Rectal smooth muscle tissue (tissue), 1 donor: ENCODE results near the gene EFHD2.

Experiments
- H3K27ac ChIP-seq: one replicate; pipeline ENCODE4 v1.7.0; 2013; ENCODE audit warnings: low read depth, low read length, inconsistent platforms
- H3K27me3 ChIP-seq: one replicate; pipeline ENCODE4 v1.7.0; 2013; ENCODE audit warnings: low read length; ENCODE audit not compliant: control insufficient read depth, insufficient read depth
- H3K36me3 ChIP-seq: one replicate; pipeline ENCODE4 v1.7.0; 2013; ENCODE audit warnings: low read length; ENCODE audit not compliant: control insufficient read depth, insufficient read depth
- H3K4me1 ChIP-seq: one replicate; pipeline ENCODE4 v1.7.0; 2013; ENCODE audit warnings: low read length; ENCODE audit not compliant: control insufficient read depth, insufficient read depth
- H3K4me3 ChIP-seq: one replicate; pipeline ENCODE4 v1.7.0; 2013; ENCODE audit warnings: low read length
- H3K9ac ChIP-seq: one replicate; pipeline ENCODE4 v1.7.0; 2013; ENCODE audit warnings: low read length

Gene EFHD2

GRCh38 chr1:15393475-15394257 lies 16.0 kb upstream of the EFHD2 start:
- H3K4me1 ChIP-seq: no peaks in the 10 kb centered on the region
- H3K4me3 ChIP-seq: no peak overlapping the region
- H3K27ac ChIP-seq: no peak overlapping the region
- H3K27me3 ChIP-seq: no peaks in the 10 kb centered on the region
- H3K9ac ChIP-seq: no peak overlapping the region
- no peaks in the 10 kb centered on the region for H3K36me3 ChIP-seq

GRCh38 chr1:15394258-15394690 lies 15.4 kb upstream of the EFHD2 start:
- H3K4me3 ChIP-seq: no peak overlapping the region

GRCh38 chr1:15397236-15397635 lies 12.5 kb upstream of the EFHD2 start:
- no peaks in the 10 kb centered on the region for H3K27me3 ChIP-seq
- no peak overlapping the region for H3K9ac ChIP-seq
- no peak overlapping the region for H3K27ac ChIP-seq
- no peak overlapping the region for H3K4me3 ChIP-seq
- no peaks in the 10 kb centered on the region for H3K4me1 ChIP-seq
- no peaks in the 10 kb centered on the region for H3K36me3 ChIP-seq

More at GRCh38 chr1:15394258-15394690, 15.4 kb upstream of the EFHD2 start:
- Histone ChIP-seq H3K36me3 (no peaks in the 10 kb centered on the region), H3K4me1 (no peaks in the 10 kb centered on the region), H3K27me3 (no peaks in the 10 kb centered on the region), H3K27ac (no peak overlapping the region), H3K9ac (no peak overlapping the region)

GRCh38 chr1:15399710-15400109 lies 10.0 kb upstream of the EFHD2 start:
- Histone ChIP-seq H3K27me3 (no peaks in the 10 kb centered on the region), H3K4me1 (no peaks in the 10 kb centered on the region), H3K4me3 (no peak overlapping the region), H3K9ac (no peak overlapping the region), H3K36me3 (no peaks in the 10 kb centered on the region), H3K27ac (no peak overlapping the region)

- H3K9ac ChIP-seq: no peak overlapping the region
- H3K4me1 ChIP-seq: no peaks in the 10 kb centered on the region
- H3K4me3 ChIP-seq: no peak overlapping the region
- no peaks in the 10 kb centered on the region for H3K27me3 ChIP-seq
- no peak overlapping the region for H3K27ac ChIP-seq
- no peaks in the 10 kb centered on the region for H3K36me3 ChIP-seq
These were observed 9.1 kb upstream of the EFHD2 start for GRCh38 chr1:15400627-15401026.

- H3K4me1 ChIP-seq: no peaks in the 10 kb centered on the region
- H3K4me3 ChIP-seq: no peak overlapping the region
- no peak overlapping the region for H3K27ac ChIP-seq
- no peak overlapping the region for H3K9ac ChIP-seq
- H3K36me3 ChIP-seq: no peaks in the 10 kb centered on the region
- no peaks in the 10 kb centered on the region for H3K27me3 ChIP-seq
These were observed 8.2 kb upstream of the EFHD2 start for GRCh38 chr1:15401391-15402055.

- Histone ChIP-seq H3K4me3 (no peak overlapping the region), H3K4me1 (peaks cover 10% of the 10 kb centered on the region), H3K27ac (no peak overlapping the region), H3K27me3 (no peaks in the 10 kb centered on the region), H3K36me3 (no peaks in the 10 kb centered on the region), H3K9ac (no peak overlapping the region)
These were observed 6.8 kb upstream of the EFHD2 start for GRCh38 chr1:15402809-15403450.

- Histone ChIP-seq H3K4me1 (peaks cover 12% of the 10 kb centered on the region), H3K36me3 (no peaks in the 10 kb centered on the region), H3K27me3 (no peaks in the 10 kb centered on the region), H3K4me3 (no peak overlapping the region), H3K9ac (no peak overlapping the region), H3K27ac (no peak overlapping the region)
These were observed 5.6 kb upstream of the EFHD2 start for GRCh38 chr1:15403962-15404580.

- H3K9ac ChIP-seq: no peak overlapping the region
- H3K27ac ChIP-seq: no peak overlapping the region
- no peak overlapping the region for H3K4me3 ChIP-seq
- peaks cover 12% of the 10 kb centered on the region for H3K4me1 ChIP-seq
- H3K36me3 ChIP-seq: no peaks in the 10 kb centered on the region
- H3K27me3 ChIP-seq: no peaks in the 10 kb centered on the region
These were observed 4.4 kb upstream of the EFHD2 start for GRCh38 chr1:15405106-15405850.

GRCh38 chr1:15406614-15407559 lies 2.8 kb upstream of the EFHD2 start:
- Histone ChIP-seq H3K36me3 (no peaks in the 10 kb centered on the region), H3K27me3 (no peaks in the 10 kb centered on the region), H3K27ac (peak overlapping the region; percentile 65), H3K4me1 (peaks cover 17% of the 10 kb centered on the region), H3K4me3 (no peak overlapping the region), H3K9ac (no peak overlapping the region)

- Histone ChIP-seq H3K27me3 (no peaks in the 10 kb centered on the region), H3K4me1 (peaks cover 17% of the 10 kb centered on the region), H3K36me3 (no peaks in the 10 kb centered on the region), H3K4me3 (no peak overlapping the region), H3K9ac (no peak overlapping the region), H3K27ac (peak overlapping the region; percentile 65)
These were observed 2.1 kb upstream of the EFHD2 start for GRCh38 chr1:15407580-15407979.
